Breast epithelium (tissue), 4 donors: ENCODE data around the gene UNC5A. TPM values are rescaled to one million over a fixed set of nuclear protein-coding genes. Genes with fewer than 3 reads are reported as not detected.
A peak's percentile ranks its signal among the peaks of the same experiment; 100 is the strongest.

Experiments
- DNase-seq, 2 donors: peaks; one replicate each; pipeline ENCODE4 v3.0.0-alpha.2; 2019; ENCODE audit warnings: low spot score in 2 of 2
- H3K27ac ChIP-seq, 2 donors: fragments of 200-600 bp; sonication (generic) in 1 of 2; one replicate each; pipeline ENCODE4 v1.5.1; 2016 to 2019; ENCODE audit warnings: mild to moderate bottlenecking in 1 of 2
- H3K27me3 ChIP-seq, 2 donors: fragments of 200-600 bp; sonication (generic) in 1 of 2; one replicate each; pipeline versions ENCODE4 v1.5.1 to v1.6.0; 2017 to 2019; ENCODE audit warnings: control low read depth in 1 of 2, mild to moderate bottlenecking in 1 of 2
- H3K36me3 ChIP-seq: fragments of 200-600 bp; one replicate; pipeline ENCODE4 v1.5.1; 2019
- H3K4me1 ChIP-seq, 2 donors: fragments of 200-600 bp; sonication (generic); one replicate each; pipeline ENCODE4 v1.5.1; 2016 to 2019; ENCODE audit warnings: control low read depth in 1 of 2
- H3K4me3 ChIP-seq, 3 donors: fragments of 200-600 bp; sonication (generic); 1 replicate in 2 of 3; 2 replicates in 1 of 3; pipeline ENCODE4 v1.5.1; 2016 to 2019; ENCODE audit warnings: mild to moderate bottlenecking in 3 of 3, moderate library complexity in 2 of 3
- H3K9me3 ChIP-seq, 2 donors: fragments of 200-600 bp; sonication (generic) in 1 of 2; one replicate each; pipeline ENCODE4 v1.5.1; 2016 to 2019; ENCODE audit warnings: control low read depth in 1 of 2
- POLR2A ChIP-seq: fragments of 450-650 bp; IDR thresholded peaks from one replicate; pipeline ENCODE4 v1.6.1; 2016; ENCODE audit warnings: antibody characterized with exemption, mild to moderate bottlenecking, moderate library complexity
- POLR2AphosphoS5 ChIP-seq, 3 donors: sonication (generic); formaldehyde crosslinking; IDR thresholded peaks; one replicate each; pipeline ENCODE4 v1.6.1; 2017; ENCODE audit warnings: antibody characterized with exemption in 3 of 3
- intact Hi-C: fragments of 100-400 bp; cut with DNase I; formaldehyde crosslinking; loops from one replicate; pipeline ENCODE4 v1.15.1; 2023; ENCODE audit warnings: low total_unique reads
- total RNA-seq, 3 donors: library from RNA; depleted of rRNA; stranded (reverse); fragments of >200 nt; gene quantifications; one replicate each; pipeline ENCODE4 v1.1.0, GENCODE V29; 2016
- TF ChIP-seq, protein P1 (sequence below), 3 donors: fragments of 450-650 bp; IDR thresholded peaks; one replicate each; pipeline ENCODE4 v1.5.1; 2016 to 2017; ENCODE audit warnings: antibody characterized with exemption in 3 of 3, mild to moderate bottlenecking in 3 of 3, moderate library complexity in 3 of 3

UNC5A gene
- total RNA-seq, 3 donors from 2014 or later: 0.15 to 2.9 TPM; not detected in 1

GRCh38 chr5:176836811-176837706 is 26.7 kb downstream of the UNC5A start:
- DNase-seq: no peak
- intact Hi-C loops: no loop called here
- Histone ChIP-seq H3K36me3 (no peaks in the 10 kb centered on the region), H3K27me3 (peaks cover 0 to 45% of the 10 kb centered on the region in 2 donors), H3K9me3 (no peaks in the 10 kb centered on the region), H3K27ac (no peak overlapping the region), H3K4me3 (no peak overlapping the region), H3K4me1 (no peaks in the 10 kb centered on the region)
- TF ChIP-seq POLR2A: no peak
- no peak for TF ChIP-seq POLR2AphosphoS5 (IDR thresholded peaks at IDR 0.05)
- TF ChIP-seq, protein P1, sequence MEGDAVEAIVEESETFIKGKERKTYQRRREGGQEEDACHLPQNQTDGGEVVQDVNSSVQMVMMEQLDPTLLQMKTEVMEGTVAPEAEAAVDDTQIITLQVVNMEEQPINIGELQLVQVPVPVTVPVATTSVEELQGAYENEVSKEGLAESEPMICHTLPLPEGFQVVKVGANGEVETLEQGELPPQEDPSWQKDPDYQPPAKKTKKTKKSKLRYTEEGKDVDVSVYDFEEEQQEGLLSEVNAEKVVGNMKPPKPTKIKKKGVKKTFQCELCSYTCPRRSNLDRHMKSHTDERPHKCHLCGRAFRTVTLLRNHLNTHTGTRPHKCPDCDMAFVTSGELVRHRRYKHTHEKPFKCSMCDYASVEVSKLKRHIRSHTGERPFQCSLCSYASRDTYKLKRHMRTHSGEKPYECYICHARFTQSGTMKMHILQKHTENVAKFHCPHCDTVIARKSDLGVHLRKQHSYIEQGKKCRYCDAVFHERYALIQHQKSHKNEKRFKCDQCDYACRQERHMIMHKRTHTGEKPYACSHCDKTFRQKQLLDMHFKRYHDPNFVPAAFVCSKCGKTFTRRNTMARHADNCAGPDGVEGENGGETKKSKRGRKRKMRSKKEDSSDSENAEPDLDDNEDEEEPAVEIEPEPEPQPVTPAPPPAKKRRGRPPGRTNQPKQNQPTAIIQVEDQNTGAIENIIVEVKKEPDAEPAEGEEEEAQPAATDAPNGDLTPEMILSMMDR (IDR thresholded peaks at IDR 0.05): no peak

DNA sequence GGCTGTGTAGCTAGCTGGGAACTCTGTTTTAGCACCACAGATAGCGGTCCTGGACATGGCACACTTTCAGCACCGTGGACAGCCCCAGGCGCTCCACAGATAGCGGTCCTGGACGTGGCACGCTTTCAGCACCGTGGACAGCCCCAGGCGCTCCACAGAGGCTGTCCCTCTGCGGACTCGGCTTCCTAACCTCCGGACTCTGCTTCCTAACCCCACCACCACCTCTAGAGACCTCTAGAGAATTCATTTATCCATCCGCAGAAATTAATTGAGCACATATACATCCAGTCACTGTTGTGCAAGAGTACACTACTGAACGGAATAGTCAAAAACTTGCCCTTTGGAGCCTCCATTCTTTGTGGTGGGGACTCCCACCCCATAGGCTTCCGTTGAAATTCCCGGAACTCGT is 27.4 kb downstream of the UNC5A start:
- no peak overlapping the region for H3K4me3 ChIP-seq
- H3K9me3 ChIP-seq: no peaks in the 10 kb centered on the region
- intact Hi-C loops: no loop called here
- TF ChIP-seq, protein P1 (IDR thresholded peaks at IDR 0.05): no peak
- TF ChIP-seq POLR2A (no peak), POLR2AphosphoS5 (IDR thresholded peaks at IDR 0.05) (peak in 2 of 3 donors; percentile 35 to 63)
- no peaks in the 10 kb centered on the region for H3K4me1 ChIP-seq
- H3K36me3 ChIP-seq: no peaks in the 10 kb centered on the region
- no peak overlapping the region for H3K27ac ChIP-seq
- peak; percentile 59 to 84 for DNase-seq
- H3K27me3 ChIP-seq: peaks cover 0 to 39% of the 10 kb centered on the region in 2 donors

DNA sequence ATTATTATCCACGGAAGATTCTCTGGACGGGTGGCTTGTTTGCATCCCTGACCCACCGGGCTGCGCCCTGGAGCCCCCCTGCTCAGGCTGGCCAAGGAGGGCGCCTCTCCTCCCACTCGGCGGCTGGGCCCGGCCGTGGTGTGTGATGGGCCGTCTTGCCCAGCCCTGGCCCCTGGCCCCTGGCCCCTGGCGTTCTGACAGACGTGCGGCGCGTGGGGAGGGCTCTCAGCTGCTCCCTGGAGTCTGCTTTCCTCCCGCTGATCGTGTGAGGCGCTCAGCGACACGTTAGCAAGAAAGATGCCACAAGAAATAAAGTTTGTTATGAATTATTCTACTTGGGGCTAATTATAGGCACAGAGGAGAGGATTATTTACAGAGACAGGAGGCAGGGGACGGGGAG is 33.3 kb downstream of the UNC5A start:
- no peaks in the 10 kb centered on the region for H3K4me1 ChIP-seq
- intact Hi-C loops: no loop called here
- H3K4me3 ChIP-seq: no peak overlapping the region
- TF ChIP-seq, protein P1 (IDR thresholded peaks at IDR 0.05): no peak
- TF ChIP-seq POLR2AphosphoS5 (IDR thresholded peaks at IDR 0.05) (no peak), POLR2A (no peak)
- no peaks in the 10 kb centered on the region for H3K36me3 ChIP-seq
- H3K27ac ChIP-seq: no peak overlapping the region
- peaks cover 0 to 56% of the 10 kb centered on the region in 2 donors for H3K27me3 ChIP-seq
- DNase-seq: no peak
- no peaks in the 10 kb centered on the region for H3K9me3 ChIP-seq

DNA sequence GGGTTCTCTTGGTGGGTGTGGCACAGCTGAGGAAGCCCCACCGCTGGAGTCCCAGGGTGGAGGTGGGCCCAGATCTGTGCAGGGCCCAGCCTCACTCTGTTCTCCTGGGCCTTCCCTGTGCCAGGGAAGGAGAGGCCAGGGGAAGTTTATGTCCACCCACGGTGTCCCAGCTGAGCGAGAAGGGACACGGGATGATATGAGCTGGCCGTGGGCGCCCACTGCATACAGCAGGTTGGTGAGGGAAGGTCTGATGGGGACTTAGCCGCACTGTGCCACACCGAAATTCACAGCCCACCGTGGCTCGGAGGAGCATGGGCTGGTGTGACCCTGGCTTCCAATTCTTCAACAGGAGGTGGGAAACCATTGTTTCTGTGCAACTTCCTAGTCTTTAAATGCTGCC is 33.9 kb downstream of the UNC5A start:
- H3K4me1 ChIP-seq: no peaks in the 10 kb centered on the region
- no peak overlapping the region for H3K27ac ChIP-seq
- TF ChIP-seq POLR2AphosphoS5 (IDR thresholded peaks at IDR 0.05) (no peak), POLR2A (no peak)
- TF ChIP-seq, protein P1 (IDR thresholded peaks at IDR 0.05): no peak
- no peaks in the 10 kb centered on the region for H3K36me3 ChIP-seq
- intact Hi-C loops: no loop called here
- no peak overlapping the region for H3K4me3 ChIP-seq
- peaks cover 0 to 58% of the 10 kb centered on the region in 2 donors for H3K27me3 ChIP-seq
- H3K9me3 ChIP-seq: no peaks in the 10 kb centered on the region
- DNase-seq: no peak

DNA sequence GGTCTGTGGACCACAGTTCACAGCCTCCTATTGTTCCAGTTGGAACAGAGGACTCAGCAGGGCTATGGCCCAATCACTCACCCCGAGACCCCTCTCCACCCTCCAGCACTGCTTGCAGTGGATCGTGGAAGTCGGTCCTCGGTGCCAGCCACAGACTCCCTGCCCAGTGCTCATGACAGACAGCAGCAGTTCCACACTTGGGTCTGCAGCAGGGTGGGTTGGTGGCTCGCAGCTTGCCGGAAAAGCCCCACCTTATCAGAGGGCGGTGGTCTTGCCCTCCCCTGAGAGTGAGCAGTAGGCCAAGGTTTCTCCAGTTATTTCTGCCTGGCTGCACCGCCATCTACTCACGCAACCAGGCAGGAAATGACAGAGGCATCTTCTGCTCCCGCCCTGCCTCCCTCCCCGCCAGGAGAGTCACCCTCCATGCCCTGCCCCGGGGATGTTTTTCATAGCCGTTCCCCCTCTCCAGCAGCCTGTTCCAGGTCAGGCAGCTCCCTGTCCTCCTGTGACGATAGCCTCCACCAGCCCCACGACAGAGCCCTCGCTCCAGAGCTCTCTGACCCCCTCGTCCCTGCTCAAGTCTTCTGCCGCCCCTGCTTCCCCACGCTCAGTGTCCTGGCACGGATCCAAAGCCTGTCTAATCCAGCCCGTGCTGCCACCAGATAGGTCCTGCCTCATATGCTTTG is 34.5 kb downstream of the UNC5A start:
- intact Hi-C loops: no loop called here
- peaks cover 0 to 63% of the 10 kb centered on the region in 2 donors for H3K27me3 ChIP-seq

More for the DNA sequence above, 34.5 kb downstream of the UNC5A start:
- H3K4me3 ChIP-seq: no peak overlapping the region
- H3K4me1 ChIP-seq: no peaks in the 10 kb centered on the region
- H3K9me3 ChIP-seq: no peaks in the 10 kb centered on the region
- H3K36me3 ChIP-seq: no peaks in the 10 kb centered on the region
- TF ChIP-seq POLR2A (no peak), POLR2AphosphoS5 (IDR thresholded peaks at IDR 0.05) (no peak)
- TF ChIP-seq, protein P1 (IDR thresholded peaks at IDR 0.05): no peak
- no peak overlapping the region for H3K27ac ChIP-seq
- DNase-seq: no peak
